ENCODE data around the gene WDR75. TPM values are rescaled to one million over a fixed set of nuclear protein-coding genes. Genes with fewer than 3 reads are reported as not detected.

The WDR75 gene
- total RNA-seq, 1 donor from 2014 or later = 40.7 TPM

GRCh38 chr2:189519631-189520387, 78.5 kb downstream of the WDR75 start:
- Histone ChIP-seq H3K27ac (ENCODE audit: low read depth, low read length) (no peak overlapping the region), H3K27me3 (ENCODE audit: control insufficient read depth in 3 of 3, insufficient read depth in 3 of 3, low read length in 3 of 3) (no peaks in the 10 kb centered on the region), H3K9me3 (ENCODE audit: control insufficient read depth in 3 of 3, low read length in 3 of 3) (no peaks in the 10 kb centered on the region), H3K4me1 (ENCODE audit: control insufficient read depth in 3 of 3, insufficient read depth in 3 of 3, low read length in 3 of 3) (peaks cover 10 to 18% (median 17%) of the 10 kb centered on the region in 3 donors), H3K9ac (ENCODE audit: low read depth in 1 of 3, low read length in 3 of 3) (no peak overlapping the region), H3K36me3 (ENCODE audit: control insufficient read depth in 3 of 3, insufficient read depth in 3 of 3, low read length in 3 of 3) (no peaks in the 10 kb centered on the region), H3K4me3 (ENCODE audit: low read length in 3 of 3) (no peak overlapping the region)

- no peaks in the 10 kb centered on the region for H3K36me3 ChIP-seq (ENCODE audit: control insufficient read depth in 3 of 3, insufficient read depth in 3 of 3, low read length in 3 of 3)
- no peak overlapping the region for H3K4me3 ChIP-seq (ENCODE audit: low read length in 3 of 3)
- no peak overlapping the region for H3K9ac ChIP-seq (ENCODE audit: low read depth in 1 of 3, low read length in 3 of 3)
- H3K27ac ChIP-seq (ENCODE audit: low read depth, low read length) = peak overlapping the region; percentile 66
- H3K9me3 ChIP-seq (ENCODE audit: control insufficient read depth in 3 of 3, low read length in 3 of 3) = no peaks in the 10 kb centered on the region
- no peaks in the 10 kb centered on the region for H3K27me3 ChIP-seq (ENCODE audit: control insufficient read depth in 3 of 3, insufficient read depth in 3 of 3, low read length in 3 of 3)
- H3K4me1 ChIP-seq (ENCODE audit: control insufficient read depth in 3 of 3, insufficient read depth in 3 of 3, low read length in 3 of 3) = peaks cover 10 to 17% (median 14%) of the 10 kb centered on the region in 3 donors
Observed at GRCh38 chr2:189521699-189522434, 80.6 kb downstream of the WDR75 start.

- Histone ChIP-seq H3K27me3 (ENCODE audit: control insufficient read depth in 3 of 3, insufficient read depth in 3 of 3, low read length in 3 of 3) (no peaks in the 10 kb centered on the region), H3K36me3 (ENCODE audit: control insufficient read depth in 3 of 3, insufficient read depth in 3 of 3, low read length in 3 of 3) (no peaks in the 10 kb centered on the region), H3K9ac (ENCODE audit: low read depth in 1 of 3, low read length in 3 of 3) (no peak overlapping the region), H3K9me3 (ENCODE audit: control insufficient read depth in 3 of 3, low read length in 3 of 3) (no peaks in the 10 kb centered on the region), H3K4me3 (ENCODE audit: low read length in 3 of 3) (no peak overlapping the region), H3K4me1 (ENCODE audit: control insufficient read depth in 3 of 3, insufficient read depth in 3 of 3, low read length in 3 of 3) (peaks cover 14 to 17% (median 14%) of the 10 kb centered on the region in 3 donors), H3K27ac (ENCODE audit: low read depth, low read length) (peak overlapping the region; percentile 66)
Observed at GRCh38 chr2:189522435-189523151, 81.3 kb downstream of the WDR75 start.

- H3K4me1 ChIP-seq (ENCODE audit: control insufficient read depth in 3 of 3, insufficient read depth in 3 of 3, low read length in 3 of 3) = peaks cover 14 to 17% (median 14%) of the 10 kb centered on the region in 3 donors
- H3K4me3 ChIP-seq (ENCODE audit: low read length in 3 of 3) = no peak overlapping the region
- no peak overlapping the region for H3K27ac ChIP-seq (ENCODE audit: low read depth, low read length)
- H3K9ac ChIP-seq (ENCODE audit: low read depth in 1 of 3, low read length in 3 of 3) = no peak overlapping the region
- H3K27me3 ChIP-seq (ENCODE audit: control insufficient read depth in 3 of 3, insufficient read depth in 3 of 3, low read length in 3 of 3) = no peaks in the 10 kb centered on the region
- no peaks in the 10 kb centered on the region for H3K36me3 ChIP-seq (ENCODE audit: control insufficient read depth in 3 of 3, insufficient read depth in 3 of 3, low read length in 3 of 3)
- H3K9me3 ChIP-seq (ENCODE audit: control insufficient read depth in 3 of 3, low read length in 3 of 3) = no peaks in the 10 kb centered on the region
Observed at GRCh38 chr2:189524746-189525145, 83.5 kb downstream of the WDR75 start.

Other genes starting within 250 kb of the WDR75 start
- gene SLC40A1, start 139.3 kb downstream of the WDR75 start, total RNA-seq = 97.6 TPM
- gene ASNSD1, start 220.0 kb downstream of the WDR75 start, total RNA-seq = 36.5 TPM
- 31.8 TPM for gene ANKAR, start 233.2 kb downstream of the WDR75 start, total RNA-seq

All from skeletal muscle tissue (tissue), 4 donors.